ENCODE results near the gene FKBP9. TPM values are rescaled to one million over a fixed set of nuclear protein-coding genes. Genes with fewer than 3 reads are reported as not detected.
A peak's percentile ranks its signal among the peaks of the same experiment; 100 is the strongest.
"Not testable (repeated sequence)": the region's sequence is repeated elsewhere in the genome, so short reads cannot be mapped to it uniquely, and the experiment has no call there.

FKBP9 gene
- total and polyA plus RNA-seq, 2 donors (not counting 3 experiments of a cell fraction or from before 2014, with no cell fraction given), result 88.7 to 124 TPM

- H3K79me2 ChIP-seq (ENCODE audit: control insufficient read depth, insufficient read depth, low read length); H4K20me1 ChIP-seq (replicated peaks; ENCODE audit: control insufficient read depth, extremely low read depth, insufficient read depth, low read length); POLR2A ChIA-PET; H3K4me2 ChIP-seq (ENCODE audit: insufficient read depth, low read length); H3K27me3 ChIP-seq (ENCODE audit: control insufficient read depth in 2 of 2, insufficient read depth in 2 of 2, low read length in 2 of 2); H2AFZ ChIP-seq (ENCODE audit: low read depth, low read length); BruUV-seq (replicated peaks); H3K4me3 ChIP-seq (replicated peaks in 1 of 3; ENCODE audit: insufficient read depth in 1 of 3, low read depth in 1 of 3, low read length in 3 of 3); dilution Hi-C loops (cut with MboI; ENCODE audit: extremely low pct_ligation_motif_present, low sequenced_read_pairs); H3K9me3 ChIP-seq (replicated peaks; ENCODE audit: control insufficient read depth, insufficient read depth, low read length); H3K4me1 ChIP-seq (ENCODE audit: control insufficient read depth, extremely low read depth, insufficient read depth, low read length); H3K36me3 ChIP-seq (ENCODE audit: control insufficient read depth in 2 of 2, extremely low read depth in 1 of 2, insufficient read depth in 2 of 2, low read length in 2 of 2); H3K27ac ChIP-seq (ENCODE audit: insufficient read depth, low read depth, low read length); CTCF ChIA-PET; intact Hi-C loops (cut with micrococcal nuclease); H3K9me1 ChIP-seq (replicated peaks; ENCODE audit: control insufficient read depth, extremely low read depth, insufficient read depth, low read length); H3K9ac ChIP-seq (replicated peaks; ENCODE audit: extremely low read depth, insufficient read depth, low read length): not testable (repeated sequence)
- peak; percentile 16 for TF ChIP-seq POLR2AphosphoS5 (IDR thresholded peaks at IDR 0.05; ENCODE audit: insufficient read depth, low read depth, low read length)
- FAIRE-seq (peak; percentile 85), DNase-seq (ENCODE audit: low read depth, low spot score) (peak; percentile 66)
Measured at GRCh38 chr7:32992750-32993149, 35.5 kb downstream of the FKBP9 start.

GRCh38 chr7:32997956-32998355, 40.7 kb downstream of the FKBP9 start:
- dilution Hi-C loops (cut with MboI; ENCODE audit: extremely low pct_ligation_motif_present, low sequenced_read_pairs); H3K36me3 ChIP-seq (ENCODE audit: control insufficient read depth in 2 of 2, extremely low read depth in 1 of 2, insufficient read depth in 2 of 2, low read length in 2 of 2); CTCF ChIA-PET; H3K4me3 ChIP-seq (replicated peaks in 1 of 3; ENCODE audit: insufficient read depth in 1 of 3, low read depth in 1 of 3, low read length in 3 of 3); H2AFZ ChIP-seq (ENCODE audit: low read depth, low read length); H3K27me3 ChIP-seq (ENCODE audit: control insufficient read depth in 2 of 2, insufficient read depth in 2 of 2, low read length in 2 of 2); H4K20me1 ChIP-seq (replicated peaks; ENCODE audit: control insufficient read depth, extremely low read depth, insufficient read depth, low read length); H3K9me1 ChIP-seq (replicated peaks; ENCODE audit: control insufficient read depth, extremely low read depth, insufficient read depth, low read length); H3K79me2 ChIP-seq (ENCODE audit: control insufficient read depth, insufficient read depth, low read length); POLR2A ChIA-PET; FAIRE-seq; H3K9ac ChIP-seq (replicated peaks; ENCODE audit: extremely low read depth, insufficient read depth, low read length); H3K4me2 ChIP-seq (ENCODE audit: insufficient read depth, low read length); H3K9me3 ChIP-seq (replicated peaks; ENCODE audit: control insufficient read depth, insufficient read depth, low read length): not testable (repeated sequence)
- Histone ChIP-seq H3K4me1 (ENCODE audit: control insufficient read depth, extremely low read depth, insufficient read depth, low read length) (peaks cover 17% of the 10 kb centered on the region), H3K27ac (ENCODE audit: insufficient read depth, low read depth, low read length) (peak overlapping the region; percentile 70)
- peak; percentile 32 for DNase-seq (ENCODE audit: low read depth, low spot score)
- TSS peak; percentile 43 for BruUV-seq (replicated peaks)
- intact Hi-C loops (cut with micrococcal nuclease), result loop anchor here (2.0 to 5.0 kb wide), 2 partner anchors 41 kb away; partner anchors contain the start of gene FKBP9

All from endothelial cell of umbilical vein (primary cell).